NCI-H2227 (cell line): ENCODE measurements around the gene RC3H2.
"Not testable (repeated sequence)": the region's sequence is repeated elsewhere in the genome, so short reads cannot be mapped to it uniquely, and the experiment has no call there.

Experiments used
- DNase-seq: peaks from one replicate; lab custom pipeline; 2025; ENCODE audit not compliant: unreplicated experiment; lab: John Stamatoyannopoulos, UW

The RC3H2 gene

DNA sequence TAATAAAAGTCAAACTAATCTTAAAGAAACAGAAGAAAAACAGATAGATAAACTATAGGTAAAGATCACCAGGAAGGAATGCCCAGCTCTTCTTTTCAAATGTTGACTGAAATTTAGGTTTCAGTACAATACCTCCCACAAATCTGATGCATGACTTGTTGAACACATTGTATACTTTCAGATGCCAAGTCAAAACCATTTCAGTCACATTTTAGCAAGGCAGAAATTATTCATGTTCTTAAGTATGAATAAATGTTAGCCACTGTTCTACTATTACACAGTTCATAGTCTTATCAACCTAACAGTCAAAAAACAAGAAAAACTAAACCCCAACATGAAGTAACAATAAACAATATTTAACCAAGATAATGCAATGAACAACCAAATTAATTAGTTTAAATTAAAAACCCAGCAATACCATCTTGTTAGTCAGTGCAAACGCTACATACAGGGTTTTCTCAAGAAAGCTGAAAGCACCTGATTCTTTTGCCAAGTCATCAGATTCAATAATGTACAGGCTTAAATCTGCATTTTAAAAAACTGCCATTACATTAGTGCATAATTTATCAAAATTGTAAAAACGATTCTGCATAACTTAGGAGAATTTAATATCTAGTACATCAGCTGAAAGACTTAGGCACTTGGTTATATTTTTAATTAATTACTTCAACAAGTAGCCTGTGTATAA, 56.8 kb downstream of the RC3H2 start:
- DNase-seq: no peak

GRCh38 chr9:122846371-122846940, 58.7 kb downstream of the RC3H2 start:
- DNase-seq: no peak

- DNase-seq: no peak
Measured at GRCh38 chr9:122845116-122845515, 60.0 kb downstream of the RC3H2 start.

- no peak for DNase-seq
Measured at GRCh38 chr9:122844137-122844536, 61.0 kb downstream of the RC3H2 start.

GRCh38 chr9:122841501-122841900, 63.7 kb downstream of the RC3H2 start:
- DNase-seq: no peak

DNA sequence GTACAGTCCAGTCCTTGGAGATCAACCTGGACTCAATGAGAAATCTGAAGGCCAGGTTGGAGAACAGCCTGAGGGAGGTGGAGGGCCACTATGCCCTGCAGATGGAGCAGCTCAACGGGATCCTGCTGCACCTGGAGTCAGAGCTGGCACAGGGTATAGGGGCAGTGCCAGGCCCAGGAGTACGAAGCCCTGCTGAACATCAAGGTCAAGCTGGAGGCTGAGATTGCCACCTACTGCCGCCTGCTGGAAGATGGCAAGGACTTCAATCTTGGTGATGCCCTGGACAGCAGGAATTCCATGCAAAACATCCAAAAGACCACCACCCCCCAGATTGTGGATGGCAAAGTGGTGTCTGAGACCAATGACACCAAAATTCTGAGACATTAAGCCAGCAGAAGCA, 66.7 kb downstream of the RC3H2 start:
- DNase-seq: not testable (repeated sequence)

DNA sequence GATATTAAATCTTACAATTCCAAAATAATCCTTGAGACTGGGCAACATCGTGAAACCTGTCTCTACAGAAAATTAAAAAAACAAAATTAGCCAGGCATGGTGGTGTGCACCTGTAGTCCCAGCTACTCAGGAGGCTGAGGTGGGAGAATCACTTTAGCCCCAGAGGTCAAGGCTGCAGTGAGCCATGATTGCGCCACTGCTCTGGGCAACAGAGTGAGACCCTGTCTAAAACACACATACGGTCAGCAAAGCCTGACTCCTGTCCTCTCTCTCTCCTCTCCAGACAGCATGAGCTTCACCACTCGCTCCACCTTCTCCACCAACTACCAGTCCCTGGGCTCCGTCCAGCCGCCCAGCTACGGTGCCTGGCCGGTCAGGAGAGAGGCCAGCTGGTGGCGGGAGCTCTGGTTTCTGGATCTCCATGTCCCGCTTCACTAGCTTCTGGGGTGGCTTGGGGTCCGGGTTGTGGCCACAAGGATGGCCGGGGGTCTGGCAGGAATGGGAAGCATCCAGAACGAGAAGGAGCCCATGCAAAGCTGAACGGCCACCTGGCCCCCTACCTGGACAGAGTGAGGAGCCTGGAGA, 67.8 kb downstream of the RC3H2 start:
- DNase-seq: no peak

DNA sequence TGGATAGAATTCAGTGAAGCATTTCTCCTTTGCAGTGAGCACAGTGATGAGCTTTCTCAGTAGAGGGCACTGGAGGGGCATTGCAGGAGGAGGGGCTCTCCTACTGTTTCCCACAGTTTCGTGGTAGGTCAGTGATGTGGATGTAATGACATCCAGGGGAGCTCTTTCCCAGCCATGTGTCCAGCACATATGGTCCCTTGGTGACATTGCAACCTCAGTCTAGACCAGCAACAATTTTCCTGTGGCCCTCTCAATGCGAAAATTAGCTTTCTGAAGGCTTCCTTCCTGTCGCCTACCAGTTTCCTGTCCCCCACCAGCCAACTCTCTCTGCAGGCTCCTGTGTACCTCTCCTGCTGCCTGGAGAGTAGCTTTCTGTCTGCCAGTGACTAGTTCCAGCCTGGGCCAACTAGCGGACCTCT, 69.8 kb downstream of the RC3H2 start:
- no peak for DNase-seq

DNA sequence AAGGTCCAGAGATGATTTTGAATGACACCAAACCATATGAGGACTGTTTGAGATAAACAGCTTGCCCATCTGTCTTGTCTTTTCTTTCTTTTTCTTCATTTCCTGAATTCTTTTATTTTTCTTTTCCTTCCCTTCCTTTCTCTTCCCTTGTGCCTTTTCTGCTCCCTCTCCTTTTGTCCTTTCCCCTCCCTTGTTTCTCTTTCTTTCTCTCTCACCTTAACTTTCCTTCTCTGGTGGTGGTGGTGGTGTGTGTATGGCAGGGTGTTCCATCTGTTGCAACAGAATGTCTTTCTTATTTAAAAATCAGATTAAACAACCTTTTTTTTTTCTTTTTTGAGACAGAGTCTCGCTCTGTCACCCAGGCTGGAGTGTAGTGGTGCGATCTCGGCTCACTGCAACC, 73.0 kb downstream of the RC3H2 start:
- DNase-seq: no peak

DNA sequence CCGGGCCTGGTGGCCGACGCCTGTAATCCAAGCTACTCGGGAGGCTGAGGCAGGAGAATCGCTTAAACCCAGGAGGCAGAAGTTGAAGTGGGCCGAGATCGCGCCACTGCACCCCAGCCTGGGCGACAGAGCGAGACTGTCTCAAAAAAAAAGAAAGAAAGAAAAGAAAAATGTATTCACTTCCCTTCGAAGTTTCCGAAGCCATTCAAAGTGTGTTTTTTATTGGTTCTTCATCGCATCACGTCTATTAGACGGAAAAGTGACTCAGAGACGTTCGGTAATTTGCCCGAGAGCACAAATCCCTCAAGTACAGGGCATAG, 76.2 kb downstream of the RC3H2 start:
- DNase-seq: not testable (repeated sequence)

DNA sequence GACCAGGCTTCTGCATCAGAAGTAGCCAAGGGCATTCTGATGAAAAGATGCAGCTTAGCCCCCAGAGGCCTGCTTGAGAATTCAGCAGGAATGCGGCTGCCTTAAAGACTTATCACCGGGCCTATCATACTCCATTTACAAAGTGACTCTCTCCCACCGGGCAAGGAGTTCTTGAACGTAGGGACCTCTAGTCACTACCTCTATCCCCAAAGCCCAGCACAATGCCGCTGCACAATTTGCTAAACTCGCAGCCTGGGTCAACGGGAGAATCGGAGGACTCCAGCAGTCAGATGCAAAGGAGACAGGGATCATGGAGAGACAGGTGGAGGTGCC, 77.4 kb downstream of the RC3H2 start:
- no peak for DNase-seq

- no peak for DNase-seq
Measured at GRCh38 chr9:122822938-122823337, 82.2 kb downstream of the RC3H2 start.

GRCh38 chr9:122822056-122822455, 83.1 kb downstream of the RC3H2 start:
- no peak for DNase-seq

- DNase-seq: no peak
Measured at GRCh38 chr9:122821278-122821943, 83.7 kb downstream of the RC3H2 start.

DNA sequence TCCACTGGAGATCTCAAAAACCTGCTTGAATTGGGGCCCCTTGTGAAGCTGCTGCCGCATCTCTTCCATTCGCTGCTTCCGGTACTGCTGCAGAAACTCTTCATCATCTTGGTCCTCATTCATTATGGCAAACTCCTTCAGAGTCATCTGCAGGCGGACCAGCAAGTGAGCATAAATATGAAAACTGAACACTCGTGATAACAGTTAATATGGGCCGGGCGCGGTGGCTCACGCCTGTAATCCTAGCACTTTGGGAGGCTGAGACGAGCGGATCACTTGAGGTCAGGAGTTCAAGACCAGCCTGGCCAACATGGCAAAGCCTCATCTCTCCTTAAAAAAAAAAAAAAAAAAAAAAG, 84.7 kb downstream of the RC3H2 start:
- no peak for DNase-seq

DNA sequence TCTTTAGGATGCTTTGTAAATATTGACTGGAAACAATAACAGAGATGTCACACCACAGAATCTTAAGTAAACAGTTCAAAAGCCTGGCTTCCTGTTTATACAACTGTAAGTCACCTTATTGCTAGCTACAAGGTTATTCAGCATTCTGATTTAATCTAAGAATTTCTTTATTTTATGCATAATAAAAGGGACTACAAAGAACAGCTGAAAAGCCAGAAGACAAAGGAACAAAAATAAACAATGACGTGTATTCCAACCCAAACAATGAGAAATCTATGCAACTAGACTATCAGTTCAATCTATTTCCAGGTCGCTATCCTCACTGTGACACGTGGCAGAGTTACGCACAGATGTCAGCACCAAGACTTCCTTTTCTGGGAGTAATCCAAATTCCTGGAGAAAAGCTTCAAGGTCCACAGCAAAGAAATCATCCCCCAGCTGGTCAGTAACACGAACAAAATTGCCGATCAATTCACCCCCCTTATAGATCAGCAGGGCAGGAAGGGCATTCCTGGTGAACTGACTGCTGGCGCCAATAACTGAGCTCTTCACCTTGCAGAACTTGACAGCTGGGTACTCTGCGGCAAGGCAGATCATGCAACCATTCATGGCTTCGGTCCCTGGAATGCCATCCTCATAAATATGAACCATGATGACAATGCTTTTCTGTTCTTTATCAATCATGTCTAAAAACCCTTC, 85.2 kb downstream of the RC3H2 start:
- no peak for DNase-seq

DNA sequence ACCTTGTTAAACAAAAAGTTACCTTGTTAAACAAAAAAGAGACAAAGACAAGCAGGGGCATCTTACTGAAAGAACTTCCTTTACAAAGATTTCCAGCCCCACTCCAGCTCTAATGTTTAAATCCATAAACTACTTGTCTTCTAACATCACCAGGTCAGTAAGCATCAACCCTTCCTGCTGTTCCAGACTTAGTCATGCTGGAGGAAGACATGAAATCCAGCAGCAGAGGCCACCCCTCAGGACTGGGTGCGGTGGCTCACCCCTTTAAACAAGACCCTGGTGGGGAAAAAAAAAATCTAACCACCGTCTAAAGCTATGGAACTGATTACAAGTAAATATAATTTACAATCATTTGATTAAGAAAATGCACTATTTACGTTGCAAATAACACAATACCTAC, 85.8 kb downstream of the RC3H2 start:
- DNase-seq: no peak

- DNase-seq: no peak
Measured at GRCh38 chr9:122816163-122816867, 88.8 kb downstream of the RC3H2 start.

GRCh38 chr9:122815544-122815943, 89.6 kb downstream of the RC3H2 start:
- no peak for DNase-seq

- DNase-seq: no peak
Measured at GRCh38 chr9:122814545-122814944, 90.6 kb downstream of the RC3H2 start.

DNA sequence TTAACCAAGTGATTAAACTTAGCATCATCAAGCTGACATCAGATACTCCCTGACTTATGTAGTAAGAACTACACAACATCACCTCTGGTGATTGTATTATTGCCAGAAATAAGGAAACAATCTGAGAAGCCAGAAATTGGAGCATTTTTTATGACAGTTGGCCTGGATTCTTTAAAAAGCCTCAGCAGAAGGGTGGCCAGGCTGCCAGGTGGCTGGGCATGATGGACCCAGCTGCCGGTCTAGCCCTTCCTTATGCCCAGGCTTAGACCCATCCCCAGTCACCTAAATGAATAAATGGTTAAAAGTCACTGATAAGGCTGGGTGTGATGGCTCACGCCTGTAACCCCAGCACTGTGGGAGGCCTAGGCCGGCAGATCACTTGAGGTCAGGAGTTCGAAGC, 92.4 kb downstream of the RC3H2 start:
- no peak for DNase-seq
